WTC11 (cell line): Measurements from ENCODE around the gene ETF1.

Source experiments
- ETV6 ChIP-seq: sonication (generic); formaldehyde crosslinking; IDR thresholded peaks from 2 replicates; pipeline ENCODE4 v1.8.1; 2022; ENCODE audit warnings: mild to moderate bottlenecking, missing genetic modification reagents
- TF ChIP-seq, protein P1 (sequence below): sonication (generic); formaldehyde crosslinking; IDR thresholded peaks from 2 replicates; pipeline ENCODE4 v1.8.1; 2023; ENCODE audit warnings: mild to moderate bottlenecking, moderate library complexity, missing genetic modification reagents
- TF ChIP-seq, protein P2 (sequence below): fragments of 200-600 bp; IDR thresholded peaks from 2 replicates; pipeline ENCODE4 v1.8.0; 2022; ENCODE audit warnings: antibody characterized with exemption

DNA sequence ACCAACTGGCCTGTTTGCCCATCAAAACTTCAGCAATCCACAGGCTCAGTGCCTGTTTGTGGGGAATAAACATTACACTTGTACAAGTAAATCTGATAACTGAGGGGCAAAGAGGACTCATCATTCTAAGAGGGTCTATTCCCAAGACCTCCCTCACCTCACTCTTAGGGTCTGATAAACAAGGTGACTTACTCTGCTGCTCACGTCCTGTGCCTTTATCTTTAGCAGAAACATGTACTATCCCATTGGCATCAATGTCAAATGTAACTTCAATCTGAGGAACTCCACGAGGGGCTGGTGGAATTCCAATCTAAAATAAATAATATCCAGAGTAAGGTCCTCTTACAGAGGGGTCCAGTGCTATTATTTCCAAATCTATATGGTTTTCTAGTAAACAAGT, 14.6 kb upstream of the ETF1 start:
- TF ChIP-seq ETV6 (CRISPR knock-in tag): no peak
- TF ChIP-seq, protein P1, sequence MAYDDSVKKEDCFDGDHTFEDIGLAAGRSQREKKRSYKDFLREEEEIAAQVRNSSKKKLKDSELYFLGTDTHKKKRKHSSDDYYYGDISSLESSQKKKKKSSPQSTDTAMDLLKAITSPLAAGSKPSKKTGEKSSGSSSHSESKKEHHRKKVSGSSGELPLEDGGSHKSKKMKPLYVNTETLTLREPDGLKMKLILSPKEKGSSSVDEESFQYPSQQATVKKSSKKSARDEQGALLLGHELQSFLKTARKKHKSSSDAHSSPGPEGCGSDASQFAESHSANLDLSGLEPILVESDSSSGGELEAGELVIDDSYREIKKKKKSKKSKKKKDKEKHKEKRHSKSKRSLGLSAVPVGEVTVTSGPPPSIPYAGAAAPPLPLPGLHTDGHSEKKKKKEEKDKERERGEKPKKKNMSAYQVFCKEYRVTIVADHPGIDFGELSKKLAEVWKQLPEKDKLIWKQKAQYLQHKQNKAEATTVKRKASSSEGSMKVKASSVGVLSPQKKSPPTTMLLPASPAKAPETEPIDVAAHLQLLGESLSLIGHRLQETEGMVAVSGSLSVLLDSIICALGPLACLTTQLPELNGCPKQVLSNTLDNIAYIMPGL (CRISPR knock-in tag): no peak
- TF ChIP-seq, protein P2, sequence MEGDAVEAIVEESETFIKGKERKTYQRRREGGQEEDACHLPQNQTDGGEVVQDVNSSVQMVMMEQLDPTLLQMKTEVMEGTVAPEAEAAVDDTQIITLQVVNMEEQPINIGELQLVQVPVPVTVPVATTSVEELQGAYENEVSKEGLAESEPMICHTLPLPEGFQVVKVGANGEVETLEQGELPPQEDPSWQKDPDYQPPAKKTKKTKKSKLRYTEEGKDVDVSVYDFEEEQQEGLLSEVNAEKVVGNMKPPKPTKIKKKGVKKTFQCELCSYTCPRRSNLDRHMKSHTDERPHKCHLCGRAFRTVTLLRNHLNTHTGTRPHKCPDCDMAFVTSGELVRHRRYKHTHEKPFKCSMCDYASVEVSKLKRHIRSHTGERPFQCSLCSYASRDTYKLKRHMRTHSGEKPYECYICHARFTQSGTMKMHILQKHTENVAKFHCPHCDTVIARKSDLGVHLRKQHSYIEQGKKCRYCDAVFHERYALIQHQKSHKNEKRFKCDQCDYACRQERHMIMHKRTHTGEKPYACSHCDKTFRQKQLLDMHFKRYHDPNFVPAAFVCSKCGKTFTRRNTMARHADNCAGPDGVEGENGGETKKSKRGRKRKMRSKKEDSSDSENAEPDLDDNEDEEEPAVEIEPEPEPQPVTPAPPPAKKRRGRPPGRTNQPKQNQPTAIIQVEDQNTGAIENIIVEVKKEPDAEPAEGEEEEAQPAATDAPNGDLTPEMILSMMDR: no peak
